GM10847 (cell line): ENCODE results near the gene PITX1.

Source experiments
- POLR2A ChIP-seq: IDR thresholded peaks from 2 replicates; pipeline ENCODE4 v1.6.1; 2011; ENCODE audit not compliant: insufficient read length; ENCODE audit errors: extremely low read depth

The PITX1 gene

DNA sequence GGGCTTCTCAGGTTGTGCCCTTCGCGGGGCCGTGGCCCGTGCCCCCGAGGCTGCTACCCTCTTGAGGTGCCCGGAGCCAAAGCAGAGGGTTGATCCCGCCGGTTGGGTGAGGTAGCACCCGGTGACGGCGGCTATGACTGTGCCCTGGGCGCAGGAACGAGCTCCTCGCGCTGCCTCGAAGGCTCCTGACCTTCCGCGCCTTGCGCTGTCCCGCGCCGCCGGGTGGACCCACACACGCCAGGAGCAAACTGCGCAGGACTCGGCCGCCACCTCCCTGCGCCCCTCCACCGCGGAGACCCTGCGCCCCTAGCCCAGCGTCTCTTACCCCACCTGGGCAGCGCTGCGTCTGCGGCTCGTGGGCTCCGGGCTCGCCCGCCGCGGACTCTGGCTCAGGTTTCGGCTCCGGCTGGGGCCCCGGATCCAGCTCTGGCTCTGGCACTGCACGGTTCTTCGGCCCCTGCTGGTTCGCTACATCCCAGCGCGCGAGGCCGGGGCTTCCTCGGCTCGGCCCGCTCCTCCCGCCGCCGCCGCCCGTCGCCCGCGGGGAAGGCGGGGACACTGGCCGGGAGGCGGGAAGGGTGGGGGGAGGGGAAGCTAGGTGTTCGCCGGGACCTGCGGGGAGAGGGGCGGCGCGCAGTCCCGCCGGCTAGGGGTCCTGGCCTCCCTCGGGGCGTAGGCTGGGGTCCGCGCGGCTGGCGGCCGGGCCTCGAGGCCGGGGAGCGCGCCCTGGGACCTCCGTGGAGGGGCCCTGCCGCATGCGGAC is 5.4 kb upstream of the PITX1 start:
- no peak for TF ChIP-seq POLR2A

- TF ChIP-seq POLR2A, result no peak
Measured at GRCh38 chr5:135038813-135039270, 4.8 kb upstream of the PITX1 start.

DNA sequence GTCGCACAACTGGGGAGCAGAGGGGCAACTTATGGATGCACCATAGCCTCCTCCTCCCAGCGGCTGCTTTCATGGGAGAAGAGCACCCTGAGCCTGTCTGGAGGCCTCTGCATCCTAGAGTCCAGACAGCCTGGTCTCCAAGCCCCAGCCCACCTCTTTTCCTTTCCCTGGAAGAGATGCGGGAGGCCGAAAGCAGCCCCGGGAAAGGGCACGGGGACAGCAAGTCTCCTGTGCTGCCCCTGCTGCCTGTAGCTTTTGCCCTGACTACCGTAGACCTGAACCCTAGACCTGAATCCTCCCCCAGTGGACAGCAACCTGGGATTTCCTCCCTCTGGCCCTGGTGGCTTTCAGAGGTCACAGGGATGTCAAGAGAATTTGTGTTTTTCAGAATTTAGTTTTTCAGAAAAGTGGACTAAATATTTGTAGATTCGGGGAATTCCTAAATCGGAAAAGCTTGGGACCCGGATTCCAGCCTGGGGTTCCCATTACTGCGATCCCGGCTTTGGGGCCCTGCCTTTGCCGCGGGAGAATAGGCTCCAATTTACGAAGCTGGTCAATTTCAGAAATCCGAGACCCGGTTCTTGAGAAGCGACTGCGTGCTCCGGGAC is 4.3 kb upstream of the PITX1 start:
- no peak for TF ChIP-seq POLR2A

DNA sequence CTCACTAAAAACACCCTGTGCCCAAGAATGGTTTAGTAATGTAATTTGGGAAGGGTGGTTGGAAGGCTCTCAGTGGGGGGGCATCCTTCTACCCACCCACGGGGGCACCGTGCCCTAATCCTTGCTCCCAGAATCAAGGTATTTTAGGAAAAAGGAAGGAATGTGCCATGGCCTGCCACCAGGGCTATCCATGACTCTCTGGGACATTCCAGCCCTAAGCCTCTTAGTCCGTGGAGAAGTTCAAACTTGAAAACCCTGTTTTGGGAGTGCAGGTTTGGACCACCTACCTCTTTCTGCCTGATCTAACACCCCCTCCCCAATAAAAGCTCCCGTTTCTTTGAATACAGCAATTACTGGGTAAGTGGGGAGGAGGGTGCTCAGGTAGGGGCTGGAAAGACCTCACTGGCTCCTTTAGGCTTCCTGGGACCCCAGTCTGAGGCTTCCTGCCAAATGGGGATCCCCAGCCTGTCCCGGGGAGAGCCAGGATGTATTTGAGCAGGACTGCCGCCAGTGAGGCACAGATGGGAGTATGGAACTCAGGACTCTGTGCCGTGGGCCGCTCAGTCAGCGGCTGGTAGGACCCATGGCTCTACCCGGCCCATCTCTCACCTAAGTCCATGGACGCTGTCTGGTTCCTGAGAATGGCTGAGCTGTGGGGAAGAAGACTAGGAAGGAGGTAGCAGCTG is 3.6 kb upstream of the PITX1 start:
- no peak for TF ChIP-seq POLR2A

GRCh38 chr5:135036405-135036804 is 2.4 kb upstream of the PITX1 start:
- TF ChIP-seq POLR2A, result no peak

DNA sequence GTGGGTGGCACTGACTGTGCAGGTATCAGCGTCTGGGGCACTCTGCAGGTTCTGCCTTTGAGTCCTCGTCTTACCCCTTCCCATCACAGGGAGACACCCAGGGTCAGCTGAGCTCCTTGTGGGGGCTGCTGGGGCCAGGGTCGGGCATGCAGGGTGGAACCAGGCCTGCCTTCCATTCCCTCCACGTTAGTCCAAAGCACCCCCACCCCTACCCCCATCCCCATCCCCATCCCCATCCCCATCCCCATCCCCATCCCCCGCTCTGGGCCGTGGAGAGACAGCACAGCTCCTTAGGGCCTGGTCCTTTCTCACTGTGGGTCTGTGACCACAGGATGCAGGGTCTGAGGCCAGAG is 1.6 kb upstream of the PITX1 start:
- no peak for TF ChIP-seq POLR2A

DNA sequence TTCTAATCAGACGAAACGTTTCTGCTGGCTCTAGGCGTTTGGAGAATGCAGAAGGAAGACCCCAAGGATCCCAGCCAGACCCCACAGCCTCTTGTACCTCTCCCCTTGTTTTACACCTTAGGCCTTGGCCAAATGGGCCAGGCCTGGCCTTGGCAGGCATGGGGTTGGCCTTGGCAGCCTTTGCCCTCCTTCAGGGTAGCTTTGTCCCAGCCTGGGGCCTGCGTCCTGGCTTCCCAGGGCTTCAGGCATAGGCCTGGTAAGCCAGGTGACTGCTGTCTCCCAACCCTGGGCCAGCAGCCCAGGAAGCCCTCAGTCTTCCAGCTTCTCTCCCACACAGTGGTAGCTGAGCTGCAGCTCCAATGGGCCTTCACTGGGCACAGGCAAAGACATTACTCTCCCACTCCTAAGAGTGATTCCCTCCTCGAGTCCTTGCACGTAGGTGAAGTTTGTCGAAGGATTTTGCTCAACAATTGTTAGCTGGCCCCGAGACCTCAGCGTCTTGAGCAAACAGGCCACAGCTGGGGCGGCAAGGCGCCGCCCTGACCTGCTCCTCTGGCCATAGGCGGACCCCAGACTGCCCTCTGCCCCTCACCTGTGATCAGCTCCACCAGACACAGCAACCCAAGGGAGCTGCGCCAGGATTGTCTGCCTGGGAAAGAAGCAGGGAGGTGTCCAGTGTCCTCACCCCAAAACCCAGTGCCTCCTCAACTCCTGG is 1.1 kb upstream of the PITX1 start:
- TF ChIP-seq POLR2A, result no peak

DNA sequence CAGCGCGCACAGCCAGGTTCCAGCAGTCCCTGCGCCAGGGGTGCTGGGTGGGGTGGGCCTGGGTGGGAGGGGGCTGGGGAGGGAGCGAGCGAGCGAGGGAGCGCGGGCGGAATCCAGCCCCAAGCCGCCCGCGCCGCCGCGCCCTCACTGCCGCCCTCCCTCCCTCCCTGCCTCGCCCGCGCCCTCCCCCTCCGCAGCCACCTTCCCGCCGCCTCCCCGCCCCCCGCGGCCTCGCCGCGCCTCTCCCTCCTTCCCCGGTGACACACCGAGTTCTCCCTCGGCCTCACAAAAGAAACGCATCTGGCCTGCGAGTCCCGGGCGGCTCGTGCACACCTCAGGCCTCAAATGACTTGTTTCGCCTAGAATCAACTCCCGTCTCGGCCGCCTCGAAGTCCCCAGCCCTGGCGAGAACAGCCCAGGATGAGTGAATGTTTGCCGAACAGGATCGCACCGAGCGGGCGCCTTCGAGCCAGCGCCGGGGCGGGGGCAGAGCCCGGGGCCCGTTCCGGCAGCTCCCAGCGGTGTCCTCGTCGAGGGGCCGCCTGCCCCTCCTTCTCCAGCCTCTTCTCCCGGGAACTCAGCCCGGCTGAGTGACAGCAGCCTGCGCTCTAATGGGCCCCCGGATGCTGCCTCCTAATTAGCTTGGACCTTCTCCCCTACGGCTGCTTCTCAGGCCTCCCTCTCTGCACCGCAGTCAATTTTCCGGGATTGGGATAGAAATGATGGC is 371 bp upstream of the PITX1 start:
- TF ChIP-seq POLR2A, result no peak

DNA sequence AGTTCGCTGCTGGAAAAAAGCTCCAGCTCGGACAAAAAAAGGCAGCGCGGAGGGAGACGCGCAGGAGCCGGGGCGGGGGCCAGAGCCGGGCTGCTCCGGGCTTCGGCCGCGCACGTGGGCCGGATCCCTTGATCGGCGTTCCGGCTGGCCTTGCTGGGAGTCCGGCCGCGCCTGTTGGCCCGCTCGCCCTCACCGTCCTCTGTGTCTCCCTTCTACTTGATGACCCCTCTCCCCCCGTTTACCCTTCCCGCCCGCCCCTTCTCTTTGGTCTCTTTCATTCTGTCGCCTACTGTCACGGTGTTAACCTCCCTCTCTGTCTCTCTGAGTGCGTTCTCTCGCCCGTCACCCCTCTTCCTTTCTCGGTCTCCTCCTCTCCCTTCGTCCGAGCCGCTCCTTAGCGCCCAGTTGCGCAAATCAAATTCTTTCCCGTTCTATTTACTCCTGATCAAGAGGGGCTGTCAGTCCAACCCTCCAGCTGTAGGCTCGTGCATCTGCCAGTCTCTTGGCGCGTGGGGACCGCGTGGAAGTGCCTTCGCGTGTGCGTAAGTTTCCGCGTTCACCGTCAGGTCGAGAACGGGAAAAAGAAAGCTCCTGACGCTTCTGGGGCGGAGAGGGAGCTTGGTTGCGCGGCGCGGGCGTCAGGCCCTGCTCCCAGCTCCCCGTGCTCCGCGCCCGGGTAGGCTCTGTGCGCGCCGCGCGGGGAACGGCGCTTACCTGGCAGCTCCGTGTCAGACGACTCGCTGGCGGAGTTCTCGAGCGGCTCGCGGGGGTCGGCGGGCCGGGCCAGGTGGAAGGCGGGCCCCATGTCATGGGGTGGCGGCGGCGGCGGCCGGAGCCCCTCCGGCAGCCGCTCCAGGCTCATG is 798 bp downstream of the PITX1 start:
- no peak for TF ChIP-seq POLR2A

- no peak for TF ChIP-seq POLR2A
Measured at GRCh38 chr5:135032695-135032998, 1.4 kb downstream of the PITX1 start.

- TF ChIP-seq POLR2A, result no peak
Measured at GRCh38 chr5:135031813-135032694, 2.0 kb downstream of the PITX1 start.

DNA sequence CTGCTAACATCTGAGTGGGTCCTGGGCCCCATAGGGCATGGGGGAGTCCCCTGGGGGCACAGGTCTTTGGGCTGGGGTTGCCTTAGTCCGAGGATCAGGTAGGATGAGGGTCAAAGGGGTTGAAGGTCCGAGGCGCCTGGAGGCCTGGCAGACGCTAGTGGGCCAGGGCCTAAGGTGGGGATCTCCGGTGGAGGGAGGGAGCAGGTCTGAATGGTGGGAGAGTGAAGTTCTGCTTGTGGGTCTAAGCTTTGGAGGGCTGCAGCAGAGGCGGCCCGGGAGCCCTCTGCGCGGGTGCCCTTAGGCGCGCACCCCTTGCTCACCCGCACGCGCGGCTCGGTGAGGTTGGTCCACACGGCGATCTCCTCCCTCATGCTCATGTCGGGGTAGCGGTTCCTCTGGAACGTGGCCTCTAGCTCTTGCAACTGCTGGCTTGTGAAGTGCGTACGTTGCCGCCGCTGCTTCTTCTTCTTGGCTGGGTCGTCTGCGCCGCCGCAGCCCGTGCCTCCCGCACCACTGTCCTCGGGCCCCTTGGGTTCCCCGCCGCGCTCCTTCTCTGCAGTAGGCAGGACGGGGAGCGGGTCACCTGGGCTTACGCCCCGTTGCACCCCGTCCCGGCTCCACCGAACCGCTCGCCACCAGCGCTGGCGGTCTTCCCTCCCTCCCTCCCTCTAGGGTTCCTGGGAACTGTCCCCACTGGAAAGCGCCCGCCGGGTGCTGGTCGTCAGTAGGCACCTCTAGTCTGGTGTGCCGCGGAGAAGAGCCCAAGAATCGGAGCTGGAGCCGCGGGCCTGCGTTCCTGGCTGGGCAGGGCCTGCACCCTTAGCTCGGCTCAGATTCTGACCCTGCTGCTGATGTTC is 2.8 kb downstream of the PITX1 start:
- no peak for TF ChIP-seq POLR2A

DNA sequence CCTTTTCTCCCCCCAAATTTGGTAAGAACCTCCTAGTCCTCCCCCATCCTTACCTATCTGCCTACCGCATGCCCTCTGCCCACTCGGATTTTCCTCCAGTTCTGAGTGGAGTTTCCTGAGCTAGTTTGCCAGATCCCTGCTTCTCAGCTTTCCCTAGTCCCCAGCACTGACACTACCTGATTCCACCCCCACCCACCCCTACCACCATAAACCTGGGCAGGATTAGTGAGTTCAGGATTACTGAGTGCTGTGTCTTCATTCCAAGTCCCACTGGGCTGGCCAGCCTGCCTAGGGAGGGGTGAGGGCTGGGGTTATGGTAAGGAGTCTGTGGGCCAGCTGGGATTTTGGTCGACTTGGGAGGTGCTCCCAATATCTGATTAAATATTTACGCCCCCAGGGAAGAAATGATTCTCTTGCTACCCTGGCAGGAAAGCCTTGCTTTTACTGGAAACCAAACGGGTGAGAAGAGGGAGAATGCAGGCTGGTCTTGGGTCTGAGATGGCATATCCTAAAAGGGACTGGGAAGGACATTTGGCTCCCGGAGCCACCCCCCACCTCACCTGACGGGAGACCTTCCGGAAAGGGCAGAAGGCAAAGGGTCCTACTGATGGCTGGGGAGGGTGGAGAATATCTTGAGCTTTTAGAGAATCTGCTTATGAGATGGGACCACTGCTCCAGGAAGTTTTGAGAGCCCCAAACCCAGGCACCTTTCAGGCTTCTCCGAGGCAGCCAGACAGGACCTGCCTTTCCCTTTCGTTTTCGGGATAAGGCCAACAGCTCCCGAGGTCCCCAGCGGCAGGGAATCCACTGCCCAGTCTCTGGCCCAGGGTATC is 3.7 kb downstream of the PITX1 start:
- no peak for TF ChIP-seq POLR2A
